ENCODE data around the gene KMT2C. TPM values are rescaled to one million over a fixed set of nuclear protein-coding genes. Genes with fewer than 3 reads are reported as not detected.
A peak's percentile ranks its signal among the peaks of the same experiment; 100 is the strongest.

KMT2C gene
- 10 to 100 TPM; 44.1 to 67.6 (median 63.9) TPM for total RNA-seq

GRCh38 chr7:152435384-152436110 lies at the start of gene KMT2C:
KMT2C (minus strand) TSS chr7:152436003; CDS start chr7:152435786, 217 bp downstream.
- H3K27me3 ChIP-seq, result no peaks in the 10 kb centered on the region
- peaks cover 32 to 46% of the 10 kb centered on the region in 2 donors for H3K4me1 ChIP-seq
- no peaks in the 10 kb centered on the region for H3K36me3 ChIP-seq
- in situ Hi-C loops (cut with MboI; ENCODE audit: low sequenced_read_pairs in 4 of 4) (no loop called here), intact Hi-C loops (cut with DNase I; ENCODE audit: low total_unique reads) (loop anchor here (1.0 to 10.0 kb wide), 3 partner anchors 28 to 269 kb away; no protein-coding TSS in a partner anchor)
- peak within 1 kb of the TSS; percentile 90 to 100 (median 98) for H3K4me3 ChIP-seq
- ATAC-seq (peak; percentile 53 to 56), DNase-seq (peak; percentile 29 to 60)
- TF ChIP-seq, protein P1, sequence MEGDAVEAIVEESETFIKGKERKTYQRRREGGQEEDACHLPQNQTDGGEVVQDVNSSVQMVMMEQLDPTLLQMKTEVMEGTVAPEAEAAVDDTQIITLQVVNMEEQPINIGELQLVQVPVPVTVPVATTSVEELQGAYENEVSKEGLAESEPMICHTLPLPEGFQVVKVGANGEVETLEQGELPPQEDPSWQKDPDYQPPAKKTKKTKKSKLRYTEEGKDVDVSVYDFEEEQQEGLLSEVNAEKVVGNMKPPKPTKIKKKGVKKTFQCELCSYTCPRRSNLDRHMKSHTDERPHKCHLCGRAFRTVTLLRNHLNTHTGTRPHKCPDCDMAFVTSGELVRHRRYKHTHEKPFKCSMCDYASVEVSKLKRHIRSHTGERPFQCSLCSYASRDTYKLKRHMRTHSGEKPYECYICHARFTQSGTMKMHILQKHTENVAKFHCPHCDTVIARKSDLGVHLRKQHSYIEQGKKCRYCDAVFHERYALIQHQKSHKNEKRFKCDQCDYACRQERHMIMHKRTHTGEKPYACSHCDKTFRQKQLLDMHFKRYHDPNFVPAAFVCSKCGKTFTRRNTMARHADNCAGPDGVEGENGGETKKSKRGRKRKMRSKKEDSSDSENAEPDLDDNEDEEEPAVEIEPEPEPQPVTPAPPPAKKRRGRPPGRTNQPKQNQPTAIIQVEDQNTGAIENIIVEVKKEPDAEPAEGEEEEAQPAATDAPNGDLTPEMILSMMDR (IDR thresholded peaks at IDR 0.05 in 4 of 5, conservative IDR thresholded peaks at IDR 0.05 in 1 of 5), result no peak
- peak; percentile 64 to 65 for TF ChIP-seq POLR2A (IDR thresholded peaks at IDR 0.05)
- H3K9me3 ChIP-seq, result no peaks in the 10 kb centered on the region
- H3K27ac ChIP-seq, result peak within 1 kb of the TSS; percentile 99 to 100 (median 100)

DNA sequence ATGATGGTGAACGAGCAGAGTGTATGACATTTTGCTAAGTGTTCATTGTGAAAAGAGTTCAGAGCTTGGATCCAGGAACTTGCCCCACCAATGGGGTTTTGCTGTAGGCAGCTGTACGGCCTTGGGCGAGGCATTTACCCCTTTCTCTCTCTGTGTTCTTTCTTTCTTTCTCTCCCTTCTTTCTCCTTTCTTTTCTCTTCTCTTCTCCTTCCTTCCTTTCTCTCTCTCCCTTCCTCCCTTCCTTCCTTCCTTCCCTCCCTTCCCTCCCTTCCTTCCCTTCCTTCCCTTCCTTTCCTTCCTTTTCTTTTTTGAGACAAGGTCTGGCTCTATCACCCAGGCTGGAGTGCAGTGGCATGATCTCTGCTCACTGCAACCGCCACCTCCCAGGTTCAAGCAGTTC lies 45.3 kb upstream of the KMT2C start:
- H3K9me3 ChIP-seq, result no peaks in the 10 kb centered on the region
- intact Hi-C loops (cut with DNase I; ENCODE audit: low total_unique reads), result no loop called here
- no peaks in the 10 kb centered on the region for H3K4me1 ChIP-seq
- DNase-seq (no peak), ATAC-seq (no peak)
- no peaks in the 10 kb centered on the region for H3K27me3 ChIP-seq
- H3K27ac ChIP-seq, result no peak overlapping the region
- H3K4me3 ChIP-seq, result no peak overlapping the region
- H3K36me3 ChIP-seq, result no peaks in the 10 kb centered on the region
- TF ChIP-seq, protein P1 (IDR thresholded peaks at IDR 0.05 in 4 of 5, conservative IDR thresholded peaks at IDR 0.05 in 1 of 5), result no peak
- no peak for TF ChIP-seq POLR2A (IDR thresholded peaks at IDR 0.05)
- in situ Hi-C loops (cut with MboI; ENCODE audit: low sequenced_read_pairs in 4 of 4), result no loop called here

DNA sequence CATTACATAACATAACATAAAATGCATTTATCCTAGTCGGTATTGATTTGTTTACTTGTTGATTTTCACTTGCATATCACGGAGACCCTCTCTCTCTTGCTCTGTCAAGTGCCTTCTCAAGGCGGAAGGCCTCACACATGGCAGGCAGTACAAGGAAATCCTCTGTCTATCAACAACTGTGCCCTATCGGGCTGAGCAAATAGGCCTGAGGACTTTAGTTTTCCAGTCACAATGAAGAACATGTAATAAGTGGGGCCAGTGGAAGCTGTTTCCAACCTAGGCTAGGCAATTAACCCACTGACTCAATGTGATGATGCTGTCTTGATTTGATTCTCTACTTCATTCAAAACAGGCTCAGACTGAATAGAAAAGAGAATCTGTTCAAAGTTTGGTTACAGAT lies 44.9 kb upstream of the KMT2C start:
- no peak overlapping the region for H3K4me3 ChIP-seq
- in situ Hi-C loops (cut with MboI; ENCODE audit: low sequenced_read_pairs in 4 of 4), result no loop called here
- no peak overlapping the region for H3K27ac ChIP-seq
- H3K9me3 ChIP-seq, result no peaks in the 10 kb centered on the region
- no peaks in the 10 kb centered on the region for H3K36me3 ChIP-seq
- no peak for ATAC-seq
- no peak for DNase-seq
- no peak for TF ChIP-seq POLR2A (IDR thresholded peaks at IDR 0.05)
- TF ChIP-seq, protein P1 (IDR thresholded peaks at IDR 0.05 in 4 of 5, conservative IDR thresholded peaks at IDR 0.05 in 1 of 5), result no peak
- H3K27me3 ChIP-seq, result no peaks in the 10 kb centered on the region
- H3K4me1 ChIP-seq, result no peaks in the 10 kb centered on the region
- intact Hi-C loops (cut with DNase I; ENCODE audit: low total_unique reads), result no loop called here

GRCh38 chr7:152479595-152479994 lies 43.8 kb upstream of the KMT2C start:
- no peak for ATAC-seq
- Histone ChIP-seq H3K9me3 (no peaks in the 10 kb centered on the region), H3K36me3 (no peaks in the 10 kb centered on the region), H3K4me3 (no peak overlapping the region), H3K27me3 (no peaks in the 10 kb centered on the region), H3K4me1 (no peaks in the 10 kb centered on the region), H3K27ac (no peak overlapping the region)
- in situ Hi-C loops (cut with MboI; ENCODE audit: low sequenced_read_pairs in 4 of 4), result no loop called here
- intact Hi-C loops (cut with DNase I; ENCODE audit: low total_unique reads), result no loop called here
- DNase-seq, result no peak
- TF ChIP-seq, protein P1 (IDR thresholded peaks at IDR 0.05 in 4 of 5, conservative IDR thresholded peaks at IDR 0.05 in 1 of 5), result no peak
- TF ChIP-seq POLR2A (IDR thresholded peaks at IDR 0.05), result no peak

All from gastrocnemius medialis (tissue), 4 donors.